GM18909 (cell line): Measurements from ENCODE around the gene ZNF544.

Experiments
- ATAC-seq: cut with Tn5 transposase; IDR thresholded peaks from one replicate; pipeline ENCODE4 v1.9.1; 2021; ENCODE audit warnings: mild to moderate bottlenecking; ENCODE audit not compliant: unreplicated experiment, poor library complexity

Gene ZNF544

GRCh38 chr19:58228585-58229254, at the start of gene ZNF544:
Gene ZNF544 (plus strand): TSS chr19:58228914. CDS start chr19:58244024, 15,110 bp downstream.
- peak; percentile 95 for ATAC-seq

GRCh38 chr19:58181902-58182576, 46.7 kb upstream of the ZNF544 start:
- no peak for ATAC-seq

GRCh38 chr19:58182577-58182988, 46.1 kb upstream of the ZNF544 start:
- no peak for ATAC-seq

GRCh38 chr19:58182989-58183816, 45.5 kb upstream of the ZNF544 start, which contains the start of gene ZNF274:
Gene ZNF274 (plus strand): TSS chr19:58183061. CDS start chr19:58183966, 905 bp downstream.
- ATAC-seq = peak; percentile 85

- no peak for ATAC-seq
These were observed 44.9 kb upstream of the ZNF544 start for GRCh38 chr19:58183817-58184215.

- no peak for ATAC-seq
These were observed 31.7 kb upstream of the ZNF544 start for GRCh38 chr19:58196901-58197616.

GRCh38 chr19:58203814-58204475, 24.8 kb upstream of the ZNF544 start:
- no peak for ATAC-seq

GRCh38 chr19:58204566-58204965, 24.1 kb upstream of the ZNF544 start:
- no peak for ATAC-seq

- ATAC-seq = no peak
These were observed 19.1 kb upstream of the ZNF544 start for GRCh38 chr19:58209577-58209976.

- no peak for ATAC-seq
These were observed 16.2 kb upstream of the ZNF544 start for GRCh38 chr19:58212336-58213074.

GRCh38 chr19:58213075-58213369, 15.7 kb upstream of the ZNF544 start:
- ATAC-seq = no peak

- no peak for ATAC-seq
These were observed 11.6 kb upstream of the ZNF544 start for GRCh38 chr19:58217069-58217481.

GRCh38 chr19:58217607-58218391, 10.9 kb upstream of the ZNF544 start:
- ATAC-seq = no peak

GRCh38 chr19:58218899-58219298, 9.8 kb upstream of the ZNF544 start:
- no peak for ATAC-seq

GRCh38 chr19:58227964-58228584, 640 bp upstream of the ZNF544 start:
- no peak for ATAC-seq

- no peak for ATAC-seq
These were observed 533 bp downstream of the ZNF544 start for GRCh38 chr19:58229255-58229639.

- ATAC-seq = no peak
These were observed 8.6 kb downstream of the ZNF544 start for GRCh38 chr19:58237324-58237723.

- no peak for ATAC-seq
These were observed 14.6 kb downstream of the ZNF544 start for GRCh38 chr19:58243351-58243750.
